HG03571 (cell line): ENCODE measurements around the gene IGFL1.
"Not testable (repeated sequence)": the region's sequence is repeated elsewhere in the genome, so short reads cannot be mapped to it uniquely, and the experiment has no call there.

Experiments used
- ATAC-seq: cut with Tn5 transposase; IDR thresholded peaks from one replicate; pipeline ENCODE4 v1.9.1; 2021; ENCODE audit not compliant: unreplicated experiment

The IGFL1 gene

DNA sequence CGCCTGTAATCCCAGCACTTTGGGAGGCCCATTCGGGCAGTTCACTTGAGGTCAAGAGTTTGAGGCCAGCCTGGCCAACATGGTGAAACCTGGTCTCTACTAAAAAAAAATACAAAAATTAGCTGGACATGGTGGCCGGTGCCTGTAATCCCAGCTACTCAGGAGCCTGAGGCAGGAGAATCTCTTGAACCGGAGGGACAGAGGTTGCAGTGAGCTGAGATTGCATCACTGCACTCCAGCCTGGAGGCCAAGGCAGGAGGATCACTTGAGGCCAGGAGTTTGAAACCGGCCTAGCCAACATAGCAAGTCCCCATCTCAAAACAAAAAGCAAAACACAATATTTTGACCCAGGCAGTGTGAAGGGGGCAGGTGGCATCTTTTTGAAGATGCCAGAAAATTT lies 35.3 kb downstream of the IGFL1 start:
- ATAC-seq: not testable (repeated sequence)

DNA sequence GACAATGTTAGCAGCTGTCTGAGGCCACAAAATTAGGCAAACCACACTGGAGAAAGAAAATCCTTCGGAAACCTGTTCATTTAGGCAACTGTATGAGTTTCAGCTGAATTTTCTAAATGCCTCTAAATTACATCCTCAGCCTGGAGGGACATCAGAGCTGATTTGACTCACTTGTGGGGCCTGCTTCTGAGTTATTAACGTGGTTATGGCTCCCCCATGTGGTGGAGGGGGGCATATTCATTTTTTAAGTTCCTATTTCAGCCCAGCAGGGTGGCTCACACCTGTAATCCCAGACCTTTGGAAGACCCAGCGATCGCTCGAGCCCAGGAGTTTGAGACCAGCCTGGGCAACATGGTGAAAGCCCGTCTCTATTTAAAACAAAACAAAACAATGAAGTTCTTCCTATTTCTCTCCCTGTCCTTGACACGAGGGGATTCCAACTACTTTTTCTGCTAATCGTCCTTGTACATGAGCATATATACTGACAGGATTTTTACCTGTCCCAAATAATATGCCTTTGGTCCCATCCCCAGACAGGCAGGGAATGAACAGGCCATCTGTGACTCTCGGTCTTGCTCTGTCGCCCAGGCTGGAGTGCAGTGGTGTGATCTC lies 35.8 kb downstream of the IGFL1 start:
- ATAC-seq: no peak

DNA sequence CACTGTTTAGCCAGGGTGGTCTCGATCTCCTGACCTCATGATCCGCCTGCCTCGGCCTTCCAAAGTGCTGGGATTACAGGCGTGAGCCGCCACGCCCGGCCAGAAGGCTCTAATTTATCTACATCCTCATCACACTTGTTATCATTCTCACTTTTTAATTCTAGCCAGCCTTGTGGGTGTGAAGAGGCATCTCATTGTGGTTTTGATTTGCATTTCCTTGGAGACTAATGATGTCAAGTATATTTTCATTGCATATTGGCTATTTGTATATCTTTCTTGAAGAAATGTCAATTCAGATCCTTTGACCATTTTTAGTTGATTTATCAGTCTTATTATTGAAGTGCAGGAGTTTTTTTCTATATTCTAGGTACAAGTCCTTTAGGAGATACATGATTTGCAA lies 39.6 kb downstream of the IGFL1 start:
- no peak for ATAC-seq

DNA sequence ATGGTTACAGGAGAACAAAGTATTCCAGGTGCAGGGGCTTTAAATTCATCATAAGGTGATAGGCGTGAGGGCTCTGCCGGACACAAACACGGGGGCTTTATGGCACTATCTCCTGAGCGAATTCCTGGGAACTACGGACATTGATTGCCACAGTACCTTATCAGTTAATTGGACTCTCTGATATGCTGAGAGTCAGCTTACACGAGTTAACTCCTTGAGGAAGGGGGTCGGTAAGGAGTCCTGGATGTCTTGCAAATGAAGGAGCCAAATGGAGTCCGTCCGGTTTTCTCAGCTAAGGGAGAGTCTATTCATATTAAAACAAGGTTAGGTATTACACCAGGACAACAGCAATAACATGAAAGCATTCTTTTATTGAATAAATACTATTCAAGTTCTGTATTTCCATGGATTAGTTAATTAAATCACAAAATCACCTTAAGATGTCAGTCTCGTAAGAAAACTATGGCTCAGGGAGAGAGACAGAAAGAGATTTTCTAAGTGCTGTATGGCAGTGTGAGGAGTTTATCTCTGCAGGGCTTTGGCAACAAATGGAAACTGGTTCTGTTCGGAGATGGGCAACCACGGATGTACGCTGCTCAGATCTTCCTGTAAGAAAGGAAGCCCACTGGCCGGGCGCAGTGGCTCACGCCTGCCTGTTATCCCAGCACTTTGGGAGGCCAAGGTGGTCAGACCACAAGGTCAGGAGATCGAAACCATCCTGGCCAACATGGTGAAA lies 41.1 kb downstream of the IGFL1 start:
- no peak for ATAC-seq

DNA sequence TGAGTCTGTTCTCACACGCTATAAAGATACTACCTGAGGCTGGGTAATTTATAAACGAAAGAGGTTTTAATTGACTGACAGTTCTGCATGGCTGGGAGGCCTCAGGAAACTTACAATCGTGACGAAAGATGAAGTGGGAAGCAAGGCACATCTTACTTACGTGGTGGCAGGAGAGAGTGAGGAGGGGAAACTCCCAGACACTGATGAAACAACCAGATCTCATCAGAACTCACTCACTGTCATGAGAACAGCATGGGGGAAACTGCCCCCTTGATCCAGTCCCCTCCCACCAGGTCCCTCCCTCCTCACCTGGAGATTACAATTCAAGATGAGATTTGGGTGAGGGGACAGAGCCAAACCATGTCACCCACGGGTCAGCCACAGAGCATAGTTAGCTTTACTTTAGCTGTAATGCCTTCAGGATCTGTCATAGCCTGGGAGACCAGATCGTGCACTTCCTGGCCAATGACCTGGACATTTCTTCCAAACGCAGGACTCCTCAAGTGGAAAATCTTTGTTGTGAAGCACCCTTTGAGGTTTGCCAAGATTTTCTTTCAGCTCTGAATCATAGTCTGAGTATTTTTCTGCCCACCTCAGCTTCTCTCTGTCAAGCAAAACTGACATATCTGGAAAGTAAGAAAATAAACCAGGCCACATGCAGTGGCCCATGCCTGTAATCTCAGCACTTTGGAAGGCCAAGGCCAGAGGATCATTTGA lies 42.1 kb downstream of the IGFL1 start:
- ATAC-seq: no peak

DNA sequence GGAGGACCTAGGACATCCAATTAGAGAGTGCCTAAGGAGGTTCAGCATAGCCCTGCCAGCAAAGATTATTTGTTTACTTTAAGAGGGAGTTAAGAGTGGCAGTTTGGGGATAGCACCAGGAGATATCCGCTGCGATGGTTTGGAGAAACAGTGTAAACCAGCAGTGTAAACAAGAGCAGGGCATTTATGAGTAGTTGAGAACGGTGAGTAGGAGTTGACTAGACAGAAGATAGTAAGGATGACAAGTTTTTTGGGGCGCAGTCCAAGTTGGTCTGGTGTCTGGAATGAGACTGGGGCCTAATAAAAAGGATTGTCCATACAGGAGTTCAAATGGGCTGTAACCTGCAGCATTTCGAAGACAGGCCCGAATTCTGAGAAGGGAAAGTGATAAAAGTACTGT lies 44.4 kb downstream of the IGFL1 start:
- ATAC-seq: not testable (repeated sequence)

DNA sequence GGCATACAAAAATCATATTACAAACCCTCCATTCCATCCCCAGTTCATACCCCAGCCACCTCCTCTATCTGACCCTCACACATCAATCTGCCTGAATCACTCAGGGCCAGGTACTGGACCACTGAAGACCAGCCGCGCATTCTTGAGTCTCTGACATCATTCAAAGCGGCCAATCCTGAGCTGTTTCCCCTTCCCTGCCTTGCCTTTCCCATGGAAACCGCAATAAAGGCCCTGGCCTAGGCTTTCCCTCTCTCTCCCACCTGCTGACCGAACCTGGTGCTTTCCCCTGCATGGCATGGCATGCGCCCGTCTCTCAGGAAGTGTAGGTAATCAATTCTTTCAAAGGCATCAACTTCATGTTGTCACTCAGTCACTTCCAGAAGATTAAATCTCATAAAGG lies 49.6 kb downstream of the IGFL1 start:
- ATAC-seq: no peak
